A673 (cell line): Measurements from ENCODE around the gene GAST.

Experiments
- EZH2 ChIP-seq: fragments of 200-600 bp; sonication (generic); IDR thresholded peaks from 2 replicates; pipeline ENCODE4 v1.6.1; 2017; ENCODE audit warnings: borderline replicate concordance, low read depth, mild to moderate bottlenecking, mixed read lengths, antibody characterized with exemption, low read length; ENCODE audit not compliant: poor library complexity, severe bottlenecking
- TF ChIP-seq, protein P1 (sequence below): fragments of 300-800, 200-600 bp; sonication (generic); conservative IDR thresholded peaks from 2 replicates; pipeline ENCODE4 v1.5.1; 2017; ENCODE audit warnings: low read depth, mild to moderate bottlenecking, antibody characterized with exemption, low read length, moderate library complexity, mixed read lengths

DNA sequence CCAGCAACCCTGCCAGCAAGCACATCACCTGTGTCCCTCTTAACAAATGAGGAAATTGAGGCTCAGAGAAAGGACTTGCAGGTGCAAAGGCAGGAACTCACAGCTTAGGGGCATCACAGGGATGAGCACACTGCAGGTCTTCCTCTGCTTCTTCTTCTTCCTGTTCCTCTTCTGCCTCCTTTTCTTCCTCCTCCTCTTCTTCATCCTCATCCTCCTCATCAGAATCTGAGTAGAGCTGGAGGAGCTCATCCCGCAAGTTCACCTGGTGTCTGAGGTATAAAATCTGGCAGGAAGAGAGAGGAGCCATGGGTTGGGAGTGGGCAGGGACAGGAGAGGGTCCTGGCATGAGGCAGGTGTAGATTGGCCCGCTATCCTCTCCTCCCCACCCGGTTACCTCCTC, 19.7 kb downstream of the GAST start:
- TF ChIP-seq, protein P1, sequence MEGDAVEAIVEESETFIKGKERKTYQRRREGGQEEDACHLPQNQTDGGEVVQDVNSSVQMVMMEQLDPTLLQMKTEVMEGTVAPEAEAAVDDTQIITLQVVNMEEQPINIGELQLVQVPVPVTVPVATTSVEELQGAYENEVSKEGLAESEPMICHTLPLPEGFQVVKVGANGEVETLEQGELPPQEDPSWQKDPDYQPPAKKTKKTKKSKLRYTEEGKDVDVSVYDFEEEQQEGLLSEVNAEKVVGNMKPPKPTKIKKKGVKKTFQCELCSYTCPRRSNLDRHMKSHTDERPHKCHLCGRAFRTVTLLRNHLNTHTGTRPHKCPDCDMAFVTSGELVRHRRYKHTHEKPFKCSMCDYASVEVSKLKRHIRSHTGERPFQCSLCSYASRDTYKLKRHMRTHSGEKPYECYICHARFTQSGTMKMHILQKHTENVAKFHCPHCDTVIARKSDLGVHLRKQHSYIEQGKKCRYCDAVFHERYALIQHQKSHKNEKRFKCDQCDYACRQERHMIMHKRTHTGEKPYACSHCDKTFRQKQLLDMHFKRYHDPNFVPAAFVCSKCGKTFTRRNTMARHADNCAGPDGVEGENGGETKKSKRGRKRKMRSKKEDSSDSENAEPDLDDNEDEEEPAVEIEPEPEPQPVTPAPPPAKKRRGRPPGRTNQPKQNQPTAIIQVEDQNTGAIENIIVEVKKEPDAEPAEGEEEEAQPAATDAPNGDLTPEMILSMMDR, result no peak
- TF ChIP-seq EZH2, result no peak
